Stimulated activated memory B cell treated with anti-CD40 and anti-IgM and Interleukin-4, amounts not matched to agents 10 μg/mL and 1 μg/mL and 100 μg/mL, for 72 hours (primary cell): ENCODE data around the gene RCAN2.
"Not testable (repeated sequence)": the region's sequence is repeated elsewhere in the genome, so short reads cannot be mapped to it uniquely, and the experiment has no call there.

Source experiments
- ATAC-seq: fragments of 150-1000 bp; cut with Tn5 transposase; 2 replicates; pipeline ENCODE4 v1.10.0; 2021
- H3K27ac Mint-ChIP-seq: one replicate; pipeline ENCODE4 v1.8.0; 2022; ENCODE audit warnings: mild to moderate bottlenecking, mixed read lengths
- H3K27me3 Mint-ChIP-seq: one replicate; pipeline ENCODE4 v1.8.0; 2022; ENCODE audit warnings: mixed read lengths
- H3K36me3 Mint-ChIP-seq: one replicate; pipeline ENCODE4 v1.8.0; 2022; ENCODE audit warnings: mixed read lengths
- H3K4me1 Mint-ChIP-seq: one replicate; pipeline ENCODE4 v1.8.0; 2022; ENCODE audit warnings: mixed read lengths
- H3K4me3 Mint-ChIP-seq: one replicate; pipeline ENCODE4 v1.8.0; 2022; ENCODE audit warnings: mild to moderate bottlenecking, moderate library complexity, mixed read lengths
- H3K9me3 Mint-ChIP-seq: one replicate; pipeline ENCODE4 v1.8.0; 2022; ENCODE audit warnings: mixed read lengths

RCAN2 gene

GRCh38 chr6:46393161-46393939 lies 97.9 kb downstream of the RCAN2 start:
- no peak for ATAC-seq

DNA sequence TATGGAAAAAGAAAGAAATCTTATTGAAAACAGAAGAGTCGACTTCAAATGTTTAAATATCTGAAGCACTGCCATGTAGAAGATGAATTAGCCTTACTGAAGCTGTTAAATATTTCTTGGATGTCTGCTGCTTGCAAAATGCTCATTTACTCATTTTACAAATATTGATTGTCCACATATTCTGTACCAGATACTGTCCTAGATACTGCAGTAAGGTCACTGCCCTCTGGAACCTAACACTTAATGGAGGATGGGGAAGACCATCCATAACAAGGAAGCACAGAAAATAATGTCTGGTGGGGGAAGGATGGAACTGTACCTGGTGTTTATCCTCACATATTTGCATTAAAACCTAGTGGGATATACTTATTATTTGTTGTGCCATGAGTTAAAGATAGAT lies 99.0 kb downstream of the RCAN2 start:
- H3K27ac Mint-ChIP-seq = no peak overlapping the region
- H3K9me3 Mint-ChIP-seq = peaks cover 2% of the 10 kb centered on the region
- no peak for ATAC-seq
- no peak overlapping the region for H3K4me3 Mint-ChIP-seq
- H3K27me3 Mint-ChIP-seq = no peaks in the 10 kb centered on the region
- H3K4me1 Mint-ChIP-seq = no peaks in the 10 kb centered on the region
- H3K36me3 Mint-ChIP-seq = no peaks in the 10 kb centered on the region

More at GRCh38 chr6:46393161-46393939, 97.9 kb downstream of the RCAN2 start:
- Mint-ChIP-seq H3K4me3 (no peak overlapping the region), H3K9me3 (peaks cover 2% of the 10 kb centered on the region), H3K27ac (no peak overlapping the region), H3K36me3 (no peaks in the 10 kb centered on the region), H3K27me3 (no peaks in the 10 kb centered on the region), H3K4me1 (no peaks in the 10 kb centered on the region)

GRCh38 chr6:46390153-46390876 lies 100.9 kb downstream of the RCAN2 start:
- Mint-ChIP-seq H3K9me3 (peaks cover 4% of the 10 kb centered on the region), H3K27me3 (no peaks in the 10 kb centered on the region), H3K4me3 (no peak overlapping the region), H3K27ac (no peak overlapping the region), H3K4me1 (peaks cover 2% of the 10 kb centered on the region), H3K36me3 (no peaks in the 10 kb centered on the region)
- no peak for ATAC-seq

- ATAC-seq, H3K27ac Mint-ChIP-seq, H3K4me3 Mint-ChIP-seq, H3K36me3 Mint-ChIP-seq, H3K9me3 Mint-ChIP-seq: not testable (repeated sequence)
- peaks cover 16% of the 10 kb centered on the region for H3K27me3 Mint-ChIP-seq
- peaks cover 12% of the 10 kb centered on the region for H3K4me1 Mint-ChIP-seq
Measured at GRCh38 chr6:46387728-46388127, 103.5 kb downstream of the RCAN2 start.

- H3K36me3 Mint-ChIP-seq = no peaks in the 10 kb centered on the region
- H3K9me3 Mint-ChIP-seq = peaks cover under 1% of the 10 kb centered on the region
- no peak overlapping the region for H3K27ac Mint-ChIP-seq
- no peak overlapping the region for H3K4me3 Mint-ChIP-seq
- no peak for ATAC-seq
- H3K4me1 Mint-ChIP-seq = peaks cover 50% of the 10 kb centered on the region
- peaks cover 16% of the 10 kb centered on the region for H3K27me3 Mint-ChIP-seq
Measured at GRCh38 chr6:46381579-46381978, 109.7 kb downstream of the RCAN2 start.

DNA sequence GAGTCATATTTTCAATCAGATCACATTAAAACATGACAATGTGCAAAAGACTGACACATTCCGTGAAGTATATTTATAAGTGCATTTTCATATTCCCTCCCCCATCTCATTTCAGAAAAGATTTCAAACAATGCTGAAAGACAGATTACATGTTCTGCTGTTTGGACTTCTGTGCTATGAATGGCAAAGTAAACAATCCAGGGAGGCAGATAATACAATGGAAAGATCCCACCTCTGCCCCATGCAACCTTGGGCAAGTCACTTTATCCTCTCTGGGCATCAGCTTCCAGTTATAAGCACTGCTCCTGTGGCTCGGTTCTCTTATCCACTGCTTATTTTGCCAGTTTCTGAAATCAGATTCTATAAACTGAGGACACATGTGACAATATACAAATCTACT lies 110.2 kb downstream of the RCAN2 start:
- no peak for ATAC-seq
- Mint-ChIP-seq H3K27me3 (peaks cover 16% of the 10 kb centered on the region), H3K9me3 (peaks cover under 1% of the 10 kb centered on the region), H3K4me3 (no peak overlapping the region), H3K36me3 (no peaks in the 10 kb centered on the region), H3K4me1 (peaks cover 56% of the 10 kb centered on the region), H3K27ac (no peak overlapping the region)

DNA sequence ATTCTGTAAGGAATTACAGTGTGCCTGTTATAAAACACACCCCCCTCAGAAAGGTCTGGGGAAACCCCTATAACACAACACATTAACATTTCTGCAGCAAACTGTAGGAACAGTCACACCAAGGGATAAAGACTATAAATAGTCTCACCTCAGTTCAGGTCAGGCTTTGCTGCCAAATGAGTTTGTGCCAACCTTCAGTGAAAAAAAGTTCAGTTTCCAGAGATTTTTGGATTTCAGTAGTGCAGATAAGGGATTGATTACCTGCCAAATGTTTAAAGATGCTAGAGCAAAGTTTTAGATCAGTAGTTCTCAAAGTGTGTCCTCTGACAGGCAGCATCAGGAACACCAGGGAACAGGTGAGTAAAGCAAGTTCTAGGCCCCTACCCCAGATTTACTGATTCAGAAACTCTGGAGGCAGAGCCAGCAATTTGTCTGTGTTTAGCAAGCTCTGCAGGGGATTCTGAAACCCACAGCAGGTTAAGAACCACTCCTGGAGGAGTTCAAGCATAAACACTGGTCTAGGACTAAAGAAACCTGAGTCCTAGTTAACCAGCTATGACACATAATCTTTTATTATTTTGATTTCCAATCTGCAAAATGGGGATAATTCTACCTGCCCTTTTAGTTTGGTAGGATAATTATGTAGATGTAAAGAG lies 111.0 kb downstream of the RCAN2 start:
- ATAC-seq = no peak
- Mint-ChIP-seq H3K9me3 (peaks cover 4% of the 10 kb centered on the region), H3K36me3 (no peaks in the 10 kb centered on the region), H3K4me1 (peaks cover 58% of the 10 kb centered on the region), H3K4me3 (no peak overlapping the region), H3K27ac (no peak overlapping the region), H3K27me3 (peaks cover 16% of the 10 kb centered on the region)

DNA sequence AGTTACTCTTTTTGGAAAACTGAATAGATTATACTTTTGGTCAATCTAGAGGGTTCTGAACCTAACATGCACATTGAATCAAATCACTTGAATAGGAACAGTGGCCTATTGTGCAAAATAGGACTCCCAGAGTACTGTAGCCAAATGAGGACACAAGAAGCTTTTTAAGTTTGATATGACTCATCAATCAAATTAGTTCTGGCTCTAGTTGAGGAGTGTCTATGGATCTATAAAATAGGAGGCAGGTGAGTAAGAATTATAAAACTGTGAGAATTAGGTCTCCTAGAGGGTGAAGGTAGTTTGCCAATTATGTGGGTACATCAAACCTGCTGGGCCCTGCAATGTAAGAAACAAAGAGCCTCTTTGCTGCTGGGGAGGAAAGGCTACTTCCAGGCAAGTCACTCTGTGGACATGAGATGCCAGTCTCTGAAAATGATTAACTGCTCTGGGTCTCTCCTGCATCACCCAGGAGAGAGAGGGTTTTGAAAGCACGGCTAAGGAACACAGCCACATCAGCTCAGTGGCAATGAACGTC lies 112.3 kb downstream of the RCAN2 start:
- ATAC-seq = no peak
- Mint-ChIP-seq H3K27ac (no peak overlapping the region), H3K4me1 (peaks cover 51% of the 10 kb centered on the region), H3K4me3 (no peak overlapping the region), H3K36me3 (no peaks in the 10 kb centered on the region), H3K27me3 (peaks cover 4% of the 10 kb centered on the region), H3K9me3 (peaks cover 4% of the 10 kb centered on the region)

GRCh38 chr6:46378161-46378881 lies 112.9 kb downstream of the RCAN2 start:
- Mint-ChIP-seq H3K27ac (peak overlapping the region; percentile 76), H3K36me3 (no peaks in the 10 kb centered on the region), H3K4me1 (peaks cover 48% of the 10 kb centered on the region), H3K27me3 (no peaks in the 10 kb centered on the region), H3K4me3 (no peak overlapping the region), H3K9me3 (peaks cover 4% of the 10 kb centered on the region)
- ATAC-seq = no peak

DNA sequence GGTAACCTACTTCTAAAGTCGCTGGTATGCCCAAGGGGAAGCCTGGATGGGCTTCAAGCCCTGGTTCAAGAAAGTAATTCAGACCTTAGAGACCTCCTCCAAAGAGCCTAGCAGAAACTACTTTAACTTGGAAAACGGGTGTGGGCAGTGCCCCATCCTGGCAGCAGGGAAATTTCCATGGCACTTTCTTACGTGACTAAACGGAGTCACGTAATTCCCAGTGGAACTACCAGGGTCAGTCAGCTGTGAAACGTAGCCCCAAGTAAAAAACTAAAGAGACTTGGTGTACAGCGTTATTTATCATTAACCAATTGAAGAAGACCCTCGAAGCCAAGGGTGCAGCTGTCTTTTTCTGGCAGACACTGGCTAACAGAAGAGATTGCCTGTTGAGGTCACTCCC lies 114.0 kb downstream of the RCAN2 start:
- peak overlapping the region; percentile 76 for H3K27ac Mint-ChIP-seq
- H3K4me3 Mint-ChIP-seq = peak overlapping the region; percentile 31
- H3K4me1 Mint-ChIP-seq = peaks cover 48% of the 10 kb centered on the region

DNA sequence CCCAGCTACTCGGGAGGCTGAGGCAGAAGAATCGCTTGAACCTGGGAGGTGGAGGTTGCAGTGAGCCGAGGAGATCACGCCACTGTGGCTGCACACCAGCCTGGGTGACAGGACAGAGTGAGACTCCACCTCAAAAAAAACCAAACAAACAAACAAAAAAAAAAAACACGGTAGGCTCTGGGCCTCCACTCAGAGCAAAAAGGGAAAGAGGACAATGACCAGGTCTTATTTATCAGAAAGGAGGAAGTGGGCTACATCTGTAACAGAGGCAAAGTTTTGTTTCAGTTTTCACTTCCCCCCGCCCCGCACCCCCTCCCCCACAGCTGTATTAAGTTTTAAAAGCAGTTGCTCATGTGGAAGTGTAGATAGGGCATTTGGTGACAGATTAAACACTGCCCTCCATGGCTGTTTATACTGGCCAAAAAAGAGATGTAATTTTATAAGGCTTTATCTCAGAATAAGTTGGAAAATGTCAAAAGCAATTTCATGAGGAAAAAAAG lies 114.6 kb downstream of the RCAN2 start:
- H3K4me1 Mint-ChIP-seq = peaks cover 53% of the 10 kb centered on the region
- ATAC-seq = peak; percentile 95
- H3K4me3 Mint-ChIP-seq = peak overlapping the region; percentile 31
- peaks cover 5% of the 10 kb centered on the region for H3K9me3 Mint-ChIP-seq
- no peaks in the 10 kb centered on the region for H3K27me3 Mint-ChIP-seq
- peaks cover 2% of the 10 kb centered on the region for H3K36me3 Mint-ChIP-seq
- peak overlapping the region; percentile 76 for H3K27ac Mint-ChIP-seq

More for the DNA sequence above, 114.0 kb downstream of the RCAN2 start:
- H3K9me3 Mint-ChIP-seq = peaks cover 4% of the 10 kb centered on the region
- H3K27me3 Mint-ChIP-seq = no peaks in the 10 kb centered on the region
- H3K36me3 Mint-ChIP-seq = no peaks in the 10 kb centered on the region
- ATAC-seq = no peak

GRCh38 chr6:46370622-46371021 lies 120.6 kb downstream of the RCAN2 start:
- Mint-ChIP-seq H3K27me3 (no peaks in the 10 kb centered on the region), H3K36me3 (peaks cover 5% of the 10 kb centered on the region), H3K4me3 (no peak overlapping the region), H3K9me3 (peaks cover 5% of the 10 kb centered on the region), H3K4me1 (peaks cover 18% of the 10 kb centered on the region), H3K27ac (peak overlapping the region; percentile 5)
- ATAC-seq = no peak

DNA sequence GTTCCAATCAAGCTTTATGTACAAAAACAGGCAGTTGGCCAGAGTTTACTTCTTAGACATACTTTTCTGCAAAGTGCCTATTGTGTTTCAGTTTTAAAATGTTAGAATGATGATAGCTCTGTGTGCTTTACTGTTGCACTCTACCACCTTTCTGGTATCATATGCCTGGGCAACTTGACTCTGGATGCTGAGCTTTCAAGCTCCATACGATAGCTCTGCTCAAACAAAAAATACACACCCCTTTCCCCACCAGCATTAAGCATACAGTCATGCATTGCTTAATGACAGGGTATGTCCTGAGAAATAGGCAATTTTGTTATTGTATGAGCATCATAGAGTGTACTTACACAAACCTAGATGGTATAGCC lies 123.1 kb downstream of the RCAN2 start:
- ATAC-seq = no peak
- H3K27me3 Mint-ChIP-seq = no peaks in the 10 kb centered on the region
- peak overlapping the region; percentile 56 for H3K27ac Mint-ChIP-seq
- H3K4me1 Mint-ChIP-seq = peaks cover 18% of the 10 kb centered on the region
- peaks cover 5% of the 10 kb centered on the region for H3K36me3 Mint-ChIP-seq
- peaks cover 5% of the 10 kb centered on the region for H3K9me3 Mint-ChIP-seq
- no peak overlapping the region for H3K4me3 Mint-ChIP-seq

DNA sequence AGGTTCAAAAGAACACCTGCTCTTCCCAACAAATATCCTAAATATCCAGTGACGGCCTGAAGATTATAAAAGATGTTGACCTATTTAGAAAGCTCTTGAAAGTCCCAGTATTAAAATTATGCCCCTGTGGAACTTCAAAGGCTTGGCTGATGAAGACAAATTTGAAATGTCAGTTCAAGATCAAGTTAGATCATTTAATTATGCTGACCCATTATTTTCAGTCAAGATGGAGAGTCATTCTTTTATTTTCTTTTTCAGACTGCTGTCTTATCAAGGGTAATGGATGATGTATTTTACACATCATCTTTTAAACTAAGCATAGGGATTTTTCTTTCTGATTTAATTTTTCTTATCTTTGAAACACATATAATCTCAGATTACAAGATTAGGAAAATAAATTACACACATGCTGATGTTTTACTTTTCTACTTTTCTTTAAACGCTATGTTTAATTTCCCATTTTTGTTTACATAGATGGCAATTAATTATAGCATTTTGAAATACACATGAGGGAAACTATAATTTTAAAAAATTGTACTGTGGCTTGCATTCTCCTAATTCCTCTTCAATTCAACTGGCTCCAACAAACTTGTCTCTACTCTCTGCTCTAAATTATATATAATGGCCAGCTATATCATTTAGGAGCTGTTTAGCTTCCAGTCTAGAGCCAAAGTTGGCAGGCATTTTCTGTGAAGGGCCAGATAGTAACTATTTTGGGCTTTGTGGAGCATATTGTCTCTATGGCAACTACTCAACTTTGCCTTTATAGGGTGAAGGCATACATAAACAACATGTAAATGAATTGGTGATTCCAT lies 123.7 kb downstream of the RCAN2 start:
- no peaks in the 10 kb centered on the region for H3K27me3 Mint-ChIP-seq
- peaks cover 5% of the 10 kb centered on the region for H3K9me3 Mint-ChIP-seq
- H3K36me3 Mint-ChIP-seq = peaks cover 5% of the 10 kb centered on the region
- peak overlapping the region; percentile 56 for H3K27ac Mint-ChIP-seq
- ATAC-seq = no peak
- peaks cover 18% of the 10 kb centered on the region for H3K4me1 Mint-ChIP-seq
- H3K4me3 Mint-ChIP-seq = no peak overlapping the region
